Limb (tissue), 2 donors: ENCODE results near the gene KLHDC4.
"Not testable (repeated sequence)": the region's sequence is repeated elsewhere in the genome, so short reads cannot be mapped to it uniquely, and the experiment has no call there.

Source experiments
- DNase-seq, 2 donors: peaks; one replicate each; pipeline ENCODE4 v3.0.0-alpha.2; 2016; ENCODE audit errors: extremely low spot score in 2 of 2

KLHDC4 gene

GRCh38 chr16:87788730-87789436 lies 23.1 kb upstream of the KLHDC4 start:
- DNase-seq: not testable (repeated sequence)

GRCh38 chr16:87787451-87788091 lies 21.8 kb upstream of the KLHDC4 start:
- DNase-seq: not testable (repeated sequence)

DNA sequence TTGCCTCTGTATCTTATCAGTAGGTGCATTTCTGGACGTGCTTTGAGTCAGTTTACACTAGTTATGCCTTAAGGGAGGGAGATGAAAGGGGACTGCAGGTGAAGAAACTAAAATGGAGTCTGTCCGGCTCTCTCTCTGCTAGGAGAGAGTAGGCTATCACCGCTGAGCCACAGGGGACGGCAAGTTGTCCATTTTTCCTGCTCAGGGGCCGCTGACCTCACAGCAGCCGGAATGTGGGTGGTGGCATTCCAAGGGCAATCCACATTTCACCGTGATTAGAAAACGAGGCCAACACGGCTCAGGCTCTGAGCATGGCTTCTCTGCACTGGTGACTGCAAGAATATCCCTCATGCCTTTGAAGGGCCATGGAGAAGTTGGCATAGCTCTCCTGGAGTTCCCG lies 19.0 kb upstream of the KLHDC4 start:
- DNase-seq: no peak

DNA sequence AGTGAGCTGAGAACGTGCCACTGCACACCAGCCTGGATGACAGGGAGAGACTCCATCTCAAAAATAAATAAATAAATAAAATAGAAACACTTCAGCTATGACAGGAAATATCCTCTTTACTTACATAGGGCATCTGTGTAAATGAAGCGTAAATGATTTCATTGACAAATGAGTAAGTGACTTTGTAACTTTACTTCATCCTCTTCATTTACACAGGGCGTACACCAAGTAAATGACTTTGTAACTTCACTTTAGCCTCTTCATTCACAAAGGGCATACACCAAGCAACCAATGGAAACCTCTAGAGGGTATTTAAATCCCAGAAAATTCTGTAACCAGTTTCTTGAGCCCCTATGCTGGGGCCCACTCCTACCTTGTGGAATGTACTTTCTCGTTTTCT lies 16.2 kb upstream of the KLHDC4 start:
- DNase-seq: no peak

GRCh38 chr16:87780385-87780989 lies 14.7 kb upstream of the KLHDC4 start:
- DNase-seq: no peak

DNA sequence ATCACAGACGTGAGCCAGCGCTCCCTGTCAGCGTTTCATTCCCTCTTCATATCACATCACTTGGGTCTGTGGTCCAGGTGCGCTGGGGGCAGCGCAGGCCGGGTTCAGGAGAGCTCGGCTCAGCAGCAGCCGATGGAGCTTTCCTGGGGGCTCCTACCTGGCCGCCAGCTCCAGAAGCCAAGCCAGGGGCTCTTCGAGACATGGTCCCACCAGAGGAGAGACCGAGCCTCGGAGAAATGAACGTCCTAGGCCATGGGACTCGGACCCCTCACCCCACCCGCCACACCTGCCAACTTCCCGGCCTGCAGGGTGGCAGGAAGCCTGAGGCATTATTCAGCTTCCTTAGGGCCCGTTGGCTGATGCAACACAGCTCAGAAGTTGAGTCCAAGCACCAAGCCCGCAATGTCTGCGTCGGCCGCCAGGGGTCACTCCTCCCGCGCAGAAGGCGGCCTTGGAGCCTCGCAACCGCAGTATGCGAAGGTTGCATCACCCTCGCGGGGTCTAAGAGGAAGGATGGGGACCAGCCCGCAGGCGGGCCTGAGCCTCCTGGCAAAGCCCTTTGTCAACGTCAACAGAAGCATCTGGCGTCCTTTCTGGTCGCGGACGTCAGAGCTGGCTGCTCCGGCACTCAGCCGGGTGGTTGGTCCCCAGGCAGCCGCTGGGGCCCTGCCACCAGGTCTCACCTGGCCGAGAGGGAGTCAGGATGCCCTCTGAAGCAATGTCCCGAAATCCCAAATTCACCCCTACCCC lies 13.2 kb upstream of the KLHDC4 start:
- DNase-seq: peak; percentile 83 to 95

DNA sequence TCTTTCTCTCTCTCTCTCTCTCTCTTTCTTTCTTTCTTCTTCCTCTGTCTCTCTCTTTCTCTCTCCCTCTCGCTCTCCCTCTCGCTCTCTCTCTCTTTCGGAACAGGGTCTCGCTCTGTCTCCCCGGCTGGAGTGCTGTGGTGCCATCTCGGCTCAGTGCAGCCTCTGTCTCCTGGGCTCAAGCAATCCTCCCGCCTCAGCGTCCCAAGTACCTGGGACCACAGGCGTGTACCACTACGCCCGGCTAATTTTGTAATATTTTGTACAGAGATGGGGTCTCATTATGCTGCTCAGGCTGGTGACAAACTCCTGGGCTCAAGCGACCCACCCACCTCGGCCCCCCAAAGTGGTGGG lies 12.7 kb upstream of the KLHDC4 start:
- no peak for DNase-seq

- DNase-seq: not testable (repeated sequence)
Measured at GRCh38 chr16:87773836-87774235, 8.1 kb upstream of the KLHDC4 start.

GRCh38 chr16:87767456-87767855 lies 1.7 kb upstream of the KLHDC4 start:
- not testable (repeated sequence) for DNase-seq

GRCh38 chr16:87766485-87766797 lies 655 bp upstream of the KLHDC4 start:
- no peak for DNase-seq

DNA sequence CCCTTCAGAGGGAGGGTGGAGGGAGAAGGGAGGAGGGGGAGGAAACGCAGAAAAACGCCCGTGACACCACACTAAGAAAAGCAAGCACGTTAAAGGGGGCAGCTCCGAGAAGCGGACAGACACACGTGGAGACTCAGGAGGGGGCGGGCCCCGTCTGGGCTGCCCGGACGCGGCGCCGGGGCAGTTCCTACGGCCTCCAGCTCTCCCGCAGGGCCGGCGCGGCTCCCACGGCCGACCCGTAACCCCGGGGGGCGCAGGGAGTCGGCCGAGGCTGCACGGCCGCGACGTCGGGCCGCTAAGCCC lies 362 bp downstream of the KLHDC4 start:
- peak in 1 of 2 donors; percentile 38 for DNase-seq

DNA sequence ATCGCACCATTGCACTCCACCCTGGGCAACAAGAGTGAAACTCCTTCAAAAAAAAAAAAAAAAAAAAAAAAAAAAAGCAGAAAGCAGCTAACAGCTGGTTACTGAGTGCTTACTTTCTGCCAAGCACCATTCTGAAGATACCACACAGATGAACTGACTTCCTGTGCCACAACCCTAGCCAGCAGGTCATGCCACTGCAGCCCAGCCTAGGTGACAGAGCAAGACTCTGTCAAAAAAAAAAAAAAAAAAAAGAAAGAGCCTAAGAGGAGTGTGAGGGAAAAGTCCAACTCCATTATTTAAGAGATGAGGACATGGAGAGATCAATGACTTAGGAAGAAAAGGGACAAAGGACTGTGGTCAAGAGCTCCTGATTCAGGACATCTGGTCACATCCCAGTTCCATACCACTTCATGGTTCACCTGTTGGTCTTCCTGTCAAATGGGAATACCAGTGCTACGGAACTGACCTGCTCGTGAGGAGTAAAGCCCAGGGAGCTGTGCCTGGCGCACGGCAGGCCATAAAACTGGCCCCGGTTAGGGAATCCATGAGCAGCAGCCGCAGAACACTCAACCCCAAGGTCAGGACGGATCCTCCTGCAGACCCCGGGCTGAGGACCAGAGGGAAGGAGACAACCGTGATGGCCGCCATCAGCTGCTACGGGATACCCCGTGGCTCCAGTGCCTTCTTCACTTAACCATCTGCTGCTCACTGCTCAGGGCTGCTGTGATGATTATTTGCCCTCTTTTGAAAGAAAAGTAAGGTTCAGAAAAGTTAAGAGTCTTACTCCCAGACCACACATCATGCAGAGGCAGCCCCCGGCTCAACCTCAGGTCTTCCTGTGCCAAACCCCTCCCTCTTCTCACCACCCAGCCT lies 950 bp downstream of the KLHDC4 start:
- no peak for DNase-seq

GRCh38 chr16:87762620-87763019 lies 3.2 kb downstream of the KLHDC4 start:
- no peak for DNase-seq

DNA sequence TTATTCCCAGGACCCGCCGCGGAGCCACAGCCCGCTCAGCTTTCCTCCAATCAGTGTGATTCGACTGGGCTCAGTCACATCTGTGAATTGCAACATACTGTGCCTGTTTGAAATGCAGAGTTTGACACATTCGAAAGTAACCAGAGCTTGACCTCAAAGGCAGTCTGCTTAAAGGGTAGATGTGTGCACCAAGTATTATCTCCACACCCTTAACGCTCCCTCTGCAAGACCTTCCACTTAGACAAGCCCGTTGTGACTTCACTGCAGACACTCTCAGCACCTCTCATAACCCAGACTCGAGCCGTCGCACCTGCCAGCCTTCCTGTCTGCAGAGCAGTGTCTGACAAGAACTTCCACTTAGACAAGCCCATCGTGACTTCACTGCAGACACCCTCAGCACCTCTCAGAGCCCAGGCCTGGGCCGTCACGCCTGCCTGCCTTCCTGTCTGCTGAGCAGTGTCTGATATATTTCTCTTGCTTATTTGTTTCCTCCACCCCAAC lies 3.7 kb downstream of the KLHDC4 start:
- DNase-seq: no peak

- no peak for DNase-seq
Measured at GRCh38 chr16:87761060-87761459, 4.7 kb downstream of the KLHDC4 start.

DNA sequence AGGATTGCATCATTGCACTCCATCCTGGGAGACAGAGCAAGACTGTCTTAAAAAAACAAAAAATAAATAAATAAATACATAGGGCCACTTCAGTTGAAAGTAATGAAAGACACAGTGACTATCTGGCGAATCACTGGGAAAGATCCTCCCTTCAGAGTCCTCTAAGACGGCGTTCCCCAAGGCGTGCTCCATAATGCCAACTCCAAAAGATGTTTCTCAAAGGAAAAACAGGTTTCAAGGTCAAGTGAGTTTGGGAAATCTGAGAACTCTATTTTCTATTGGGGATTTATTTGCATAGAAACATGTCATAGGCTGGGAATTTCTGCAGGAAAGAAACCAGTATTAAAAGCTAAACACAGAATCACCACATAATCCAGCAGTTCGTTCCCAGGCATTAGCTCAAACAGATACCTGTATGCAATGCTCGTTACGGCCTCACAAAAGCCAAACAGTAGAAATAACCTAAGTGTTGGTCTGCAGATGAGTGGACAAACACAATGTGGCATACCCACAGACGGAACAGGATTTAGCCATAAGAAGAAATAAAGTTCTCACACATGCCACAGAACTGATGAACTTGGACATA lies 7.9 kb downstream of the KLHDC4 start:
- no peak for DNase-seq

DNA sequence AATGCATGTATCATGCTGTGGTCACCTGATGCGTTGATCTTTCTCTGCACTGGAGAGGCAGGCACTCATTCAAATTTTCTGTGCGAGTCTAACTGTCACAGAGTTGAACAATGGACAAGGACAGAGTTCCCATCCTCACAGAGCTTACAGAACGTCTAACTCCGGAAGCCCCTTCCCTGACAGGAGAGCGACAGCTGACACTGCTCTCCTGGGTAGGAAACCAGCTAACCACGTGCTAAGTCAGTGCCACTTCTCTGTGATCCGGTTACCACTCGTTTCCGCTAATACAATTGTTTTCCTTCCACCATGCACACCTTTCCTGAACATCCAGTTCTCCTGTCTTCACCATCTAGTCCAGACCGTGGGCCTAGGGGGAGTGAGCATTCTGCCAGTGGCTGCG lies 11.3 kb downstream of the KLHDC4 start:
- DNase-seq: no peak

- DNase-seq: no peak
Measured at GRCh38 chr16:87747626-87748414, 18.0 kb downstream of the KLHDC4 start.

DNA sequence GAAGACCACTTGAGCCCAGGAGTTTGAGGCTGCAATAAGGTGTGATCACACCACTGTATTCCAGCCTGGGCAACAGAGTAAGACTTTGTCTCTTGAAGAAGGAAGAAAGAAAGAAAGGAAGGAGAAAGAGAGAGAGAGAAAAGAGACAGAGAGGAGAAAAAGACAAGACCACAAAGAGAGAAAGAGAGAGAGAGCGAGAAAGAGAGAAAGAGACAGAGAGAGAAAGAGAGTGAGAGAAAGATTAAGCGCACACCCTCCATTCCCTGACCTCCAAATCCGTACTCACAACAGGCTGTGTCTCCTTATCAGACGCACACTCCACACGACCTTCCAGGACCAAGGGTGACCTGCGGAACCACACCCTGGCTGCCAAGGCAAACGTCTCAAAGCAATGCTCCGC lies 19.6 kb downstream of the KLHDC4 start:
- DNase-seq: no peak
